Activated CD4-positive, alpha-beta T cell treated with anti-CD3 and anti-CD28 coated beads for 1 hour (primary cell): ENCODE data around the gene POU6F2.

ENCODE experiments used
- DNase-seq: peaks from one replicate; pipeline ENCODE4 v3.0.0-alpha.2; 2020

The POU6F2 gene

DNA sequence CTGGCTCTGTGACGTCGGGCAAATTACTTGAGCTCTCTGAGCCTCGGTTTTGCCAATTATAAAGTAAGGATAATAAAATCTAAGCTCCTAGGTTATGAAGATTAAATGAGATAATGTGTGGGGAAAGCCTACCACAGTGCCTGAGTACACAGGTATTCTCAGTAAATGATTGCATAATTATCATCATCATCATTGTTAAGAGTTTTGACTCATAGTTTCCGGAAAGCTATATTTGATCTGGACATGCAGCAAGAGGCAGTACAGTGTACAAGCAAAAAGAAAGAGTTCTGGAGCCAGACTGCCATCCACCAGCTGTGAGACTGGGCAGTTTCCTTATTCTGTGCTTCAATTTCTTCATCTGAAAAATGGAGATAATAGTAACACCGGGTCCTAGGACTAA lies 432.9 kb downstream of the POU6F2 start:
- no peak for DNase-seq

DNA sequence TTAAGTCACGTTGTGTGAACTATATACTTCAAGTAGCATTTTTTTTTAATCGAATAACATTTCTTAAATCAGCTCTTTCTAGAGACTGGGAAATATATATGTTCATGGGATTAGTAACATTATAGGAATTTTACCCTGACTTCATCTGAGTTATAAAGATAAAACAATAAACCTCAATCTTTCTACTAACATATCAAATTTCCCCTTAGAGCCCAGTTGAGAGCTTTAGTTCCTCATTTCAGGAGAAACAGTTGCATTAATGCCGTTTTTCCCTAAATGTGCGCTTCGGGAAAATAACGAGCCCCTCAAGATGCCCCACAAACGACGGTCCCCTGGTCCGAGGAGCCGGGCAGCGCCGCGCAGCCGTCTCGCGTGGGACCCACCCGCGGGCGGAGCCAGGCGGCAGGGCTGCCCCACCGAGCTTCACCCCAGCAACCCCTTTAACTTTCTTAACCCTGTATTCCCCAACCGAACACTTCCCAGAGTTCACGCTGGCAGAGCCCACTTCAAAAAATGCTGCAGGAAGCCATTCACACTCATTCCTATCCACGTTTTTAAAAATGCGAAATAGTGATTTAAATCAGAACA lies 436.0 kb downstream of the POU6F2 start:
- DNase-seq: no peak

DNA sequence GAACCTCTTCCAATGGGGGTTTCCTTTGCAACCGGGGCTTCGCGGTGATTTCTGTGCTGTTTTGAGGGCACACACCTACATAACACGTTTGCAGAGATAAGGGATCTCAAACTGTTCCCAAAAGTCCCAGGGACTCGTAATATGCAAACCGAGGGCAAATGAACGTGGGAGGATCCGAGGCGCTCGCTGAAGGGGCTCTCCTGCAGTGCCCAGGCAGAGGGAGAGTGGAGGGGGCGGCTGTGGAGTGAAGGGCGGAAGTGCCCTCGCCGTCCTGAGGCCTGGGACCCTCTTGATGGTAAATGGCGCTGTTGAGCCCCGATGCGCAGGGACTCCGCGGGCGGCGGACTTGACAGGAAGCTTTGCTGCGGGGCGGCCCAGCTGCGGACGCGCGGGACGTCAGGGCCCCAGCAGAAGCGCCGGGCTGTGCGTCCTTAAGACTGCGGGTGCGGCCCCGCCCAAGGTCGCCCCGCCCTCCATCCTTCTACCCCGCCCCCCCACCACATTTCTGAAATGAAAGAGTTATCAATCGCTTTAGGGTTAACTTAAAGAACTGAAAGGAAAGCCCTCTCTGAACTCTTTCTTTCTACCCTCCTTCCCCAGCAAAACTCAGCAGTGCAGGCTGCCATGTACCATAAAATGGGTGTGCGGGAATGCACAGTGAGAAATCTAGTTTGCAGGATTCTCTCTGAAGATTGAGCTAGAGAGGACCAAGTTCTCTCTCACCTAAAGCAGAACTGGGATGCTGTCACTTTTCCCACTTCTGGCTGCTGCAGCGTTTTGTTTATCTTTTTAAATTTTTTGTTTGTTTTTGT lies 436.7 kb downstream of the POU6F2 start:
- DNase-seq: peak; percentile 11

DNA sequence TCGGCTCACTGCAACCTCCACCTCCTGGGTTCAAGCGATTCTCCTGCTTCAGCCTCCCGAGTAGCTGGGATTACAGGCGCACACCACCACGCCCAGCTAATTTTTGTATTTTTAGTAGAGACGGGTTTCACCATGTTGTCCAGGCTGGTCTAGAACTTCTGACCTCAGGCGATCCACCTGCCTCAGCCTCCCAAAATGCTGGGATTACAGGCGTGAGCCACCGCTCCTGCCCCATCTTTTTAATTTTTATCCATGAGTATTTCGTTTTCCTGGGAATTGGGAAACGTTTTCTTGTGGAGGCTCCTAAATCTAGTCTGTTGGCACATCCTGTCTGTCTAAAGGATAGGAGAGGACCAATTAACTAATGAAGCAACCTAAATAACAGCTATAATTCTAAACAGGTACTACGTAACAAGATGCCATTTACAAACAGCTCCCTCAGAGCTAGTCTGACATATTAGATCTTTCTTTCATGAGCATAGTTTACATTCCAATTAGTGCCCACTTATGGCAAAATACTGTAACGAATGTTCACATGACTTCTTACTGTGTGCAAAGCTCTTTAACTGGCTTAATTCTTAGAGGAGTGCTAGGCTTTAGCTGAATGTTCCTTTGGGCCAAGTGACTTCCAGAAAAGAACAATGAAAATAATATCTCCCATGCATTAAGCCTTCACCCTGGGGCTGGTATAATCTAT lies 437.5 kb downstream of the POU6F2 start:
- no peak for DNase-seq

DNA sequence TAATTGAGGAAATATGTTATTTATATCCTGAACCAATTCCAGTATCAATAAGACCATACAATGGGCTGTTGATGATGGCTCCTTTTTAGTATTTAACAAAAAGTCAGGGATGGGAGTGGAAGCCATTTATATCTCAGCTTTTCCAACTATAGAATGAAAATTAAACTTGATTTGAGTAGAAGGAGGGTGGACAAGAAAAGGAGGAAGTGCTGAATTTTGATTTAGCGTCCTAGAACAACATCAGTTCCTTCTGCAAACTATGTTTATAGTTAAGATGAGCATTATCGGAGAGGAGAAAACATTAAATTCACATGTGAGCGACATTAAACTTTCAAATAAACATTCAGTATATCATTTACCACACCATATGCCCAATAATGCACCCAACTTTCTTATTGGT lies 439.2 kb downstream of the POU6F2 start:
- no peak for DNase-seq

DNA sequence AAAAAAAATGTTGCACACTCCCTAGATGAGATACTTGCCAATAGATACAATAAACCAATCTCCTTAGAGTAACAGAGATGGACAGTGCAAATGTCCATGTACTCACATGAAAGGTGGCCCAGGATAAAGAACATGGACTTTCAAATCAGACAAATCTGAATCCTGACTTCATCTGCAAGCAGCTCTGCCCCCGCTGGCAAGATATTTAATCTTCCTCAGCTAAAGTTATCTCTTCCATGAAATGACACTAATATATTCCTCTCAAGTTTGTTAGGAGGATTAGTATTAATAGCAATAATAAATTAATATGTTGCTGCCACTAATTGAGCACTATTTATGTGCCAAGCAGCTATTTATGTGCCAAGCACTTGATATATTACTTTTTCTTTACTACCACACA lies 439.9 kb downstream of the POU6F2 start:
- DNase-seq: no peak

DNA sequence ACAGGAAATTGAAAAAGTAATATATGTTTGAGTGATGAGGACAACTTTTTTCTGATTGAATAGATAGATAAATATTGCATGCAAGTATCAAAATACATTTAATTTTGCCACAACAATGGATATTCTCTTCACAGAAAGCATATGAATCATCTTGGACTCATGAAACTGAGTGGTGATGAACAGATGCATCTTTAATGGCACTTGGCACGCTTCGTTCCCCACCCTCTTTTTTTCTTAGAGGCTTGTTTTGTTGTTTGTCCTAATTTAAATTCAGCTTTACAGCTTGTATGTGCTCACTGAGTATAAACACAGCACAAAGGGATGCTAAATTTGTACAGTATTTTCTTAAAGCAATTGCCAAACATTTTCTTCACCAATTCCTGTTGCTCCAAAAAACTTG lies 443.5 kb downstream of the POU6F2 start:
- no peak for DNase-seq

DNA sequence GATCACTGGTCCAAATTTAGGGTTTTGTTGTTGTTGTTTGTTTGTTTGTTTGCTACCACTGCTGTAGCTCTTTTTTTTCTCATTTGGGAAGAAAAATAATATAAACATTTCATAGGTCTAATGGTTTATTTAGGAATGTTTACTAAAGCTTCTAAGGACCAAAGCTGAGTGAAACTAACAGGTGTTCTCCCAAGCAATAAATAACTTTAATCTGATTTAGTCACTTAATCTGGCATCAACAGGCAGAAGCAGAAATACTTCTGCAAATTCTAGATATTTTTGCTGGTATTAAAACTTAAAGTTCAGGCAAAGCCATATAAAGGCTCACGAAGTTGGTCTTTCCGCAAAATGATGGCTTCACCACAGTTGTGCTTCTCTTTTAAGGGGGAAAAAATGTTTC lies 444.0 kb downstream of the POU6F2 start:
- no peak for DNase-seq

DNA sequence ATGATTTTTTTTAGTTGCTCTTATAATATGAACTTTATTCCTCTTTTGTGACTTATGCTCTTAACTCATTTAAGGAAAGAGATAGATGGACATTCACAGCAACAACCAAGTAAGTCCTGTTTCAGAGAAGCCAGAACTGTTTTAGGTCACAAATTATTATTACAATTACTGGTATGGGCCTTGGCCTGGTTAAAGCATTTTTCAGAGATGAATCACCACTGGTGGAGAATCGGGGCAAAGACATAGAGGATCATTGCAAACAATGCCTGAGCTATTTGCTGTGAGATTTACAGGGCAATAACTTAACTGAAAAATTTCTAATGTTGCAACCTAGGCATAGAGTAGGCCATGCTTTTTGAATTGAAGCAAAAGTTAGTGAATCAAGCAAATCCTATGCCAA lies 450.5 kb downstream of the POU6F2 start:
- DNase-seq: no peak

DNA sequence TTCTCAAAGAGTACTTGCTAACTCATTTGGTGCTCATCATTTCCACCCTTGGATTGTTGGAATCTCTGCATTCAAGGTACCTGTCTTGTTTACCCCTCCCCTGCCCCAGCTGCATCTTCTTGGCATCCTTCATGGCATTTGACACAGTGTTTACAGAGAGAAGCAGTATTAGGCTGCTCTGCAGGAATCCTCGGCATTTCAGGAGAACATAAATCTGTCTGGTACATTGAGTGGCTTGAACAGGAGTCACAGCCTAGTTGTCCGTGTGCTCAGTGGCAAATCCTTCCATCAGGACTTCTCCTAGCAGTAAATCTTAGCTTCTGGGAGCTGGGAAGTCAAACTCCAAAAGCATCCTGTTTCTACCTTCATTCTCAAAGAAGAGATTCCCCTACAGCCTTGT lies 451.7 kb downstream of the POU6F2 start:
- no peak for DNase-seq

DNA sequence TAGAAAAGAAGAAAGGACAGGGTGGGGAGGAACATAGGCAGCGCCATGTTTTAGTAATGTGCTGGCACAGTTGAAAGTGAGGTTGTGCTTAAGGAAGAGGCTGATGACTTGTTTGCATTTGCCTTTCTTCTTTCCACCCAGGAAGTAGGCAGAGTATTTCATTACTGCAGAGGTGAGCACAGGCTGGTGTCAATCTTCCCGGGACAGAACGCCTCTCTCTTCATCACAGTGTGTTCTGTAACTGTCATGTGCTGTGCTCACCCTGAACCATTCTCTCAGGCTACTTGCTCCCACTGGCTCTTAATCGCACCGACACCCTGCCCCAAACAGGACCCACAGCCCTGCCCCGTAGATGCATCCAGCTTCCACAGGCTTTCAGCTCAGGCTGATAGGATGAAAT lies 452.7 kb downstream of the POU6F2 start:
- no peak for DNase-seq

DNA sequence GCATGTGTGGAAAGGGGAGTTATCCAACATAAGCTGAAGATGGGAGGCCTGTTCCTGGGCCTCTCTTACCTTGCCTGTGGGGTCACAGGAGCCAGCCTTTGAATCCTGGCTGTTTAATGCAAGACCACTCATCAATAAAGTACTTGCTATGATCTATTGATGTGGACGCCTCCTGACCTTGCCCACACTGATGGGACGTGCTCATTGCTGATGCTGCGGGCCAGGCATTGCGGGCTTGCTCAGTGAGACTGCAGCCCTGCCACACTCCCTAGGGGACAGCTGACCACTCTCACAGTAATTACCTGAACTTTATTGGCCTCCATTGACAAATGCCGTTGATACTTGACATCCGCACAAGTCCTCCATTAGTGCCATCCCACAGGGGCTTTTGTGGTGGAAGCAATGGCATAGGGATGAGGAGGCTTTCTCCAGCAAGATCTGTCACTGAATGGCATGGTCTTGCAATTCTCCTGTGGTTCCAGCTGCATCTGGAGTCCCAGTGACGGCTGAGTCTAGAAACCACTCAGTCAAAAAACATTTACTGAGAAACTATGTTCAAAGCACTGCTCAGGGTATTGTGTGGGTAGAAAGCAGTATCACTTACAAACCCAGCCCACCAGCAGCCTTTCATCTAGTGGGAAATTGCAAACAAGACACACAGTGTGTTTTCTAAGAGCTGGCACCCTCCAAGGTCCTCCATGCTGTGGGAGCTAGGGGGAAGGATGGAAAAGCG lies 453.4 kb downstream of the POU6F2 start:
- no peak for DNase-seq

DNA sequence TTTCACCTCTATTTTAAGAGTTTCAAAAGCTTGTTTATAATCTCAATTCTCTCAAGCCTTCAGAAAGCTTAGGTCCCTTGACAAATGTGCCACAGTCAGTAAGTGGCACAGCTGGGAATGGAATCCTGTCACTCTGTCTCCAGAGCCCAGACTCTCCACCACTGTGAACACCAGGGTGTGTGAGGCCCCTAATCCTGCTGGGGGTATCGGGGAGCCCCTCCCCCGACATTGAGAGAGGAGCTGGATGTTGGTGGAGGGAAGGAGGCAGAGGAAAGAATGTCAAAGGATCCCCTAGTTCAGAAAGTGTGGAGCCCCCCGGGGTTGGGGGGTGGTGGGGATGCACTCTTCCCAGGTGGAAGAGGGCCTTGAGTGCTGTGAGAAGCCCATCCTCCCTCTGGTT lies 454.7 kb downstream of the POU6F2 start:
- DNase-seq: no peak

DNA sequence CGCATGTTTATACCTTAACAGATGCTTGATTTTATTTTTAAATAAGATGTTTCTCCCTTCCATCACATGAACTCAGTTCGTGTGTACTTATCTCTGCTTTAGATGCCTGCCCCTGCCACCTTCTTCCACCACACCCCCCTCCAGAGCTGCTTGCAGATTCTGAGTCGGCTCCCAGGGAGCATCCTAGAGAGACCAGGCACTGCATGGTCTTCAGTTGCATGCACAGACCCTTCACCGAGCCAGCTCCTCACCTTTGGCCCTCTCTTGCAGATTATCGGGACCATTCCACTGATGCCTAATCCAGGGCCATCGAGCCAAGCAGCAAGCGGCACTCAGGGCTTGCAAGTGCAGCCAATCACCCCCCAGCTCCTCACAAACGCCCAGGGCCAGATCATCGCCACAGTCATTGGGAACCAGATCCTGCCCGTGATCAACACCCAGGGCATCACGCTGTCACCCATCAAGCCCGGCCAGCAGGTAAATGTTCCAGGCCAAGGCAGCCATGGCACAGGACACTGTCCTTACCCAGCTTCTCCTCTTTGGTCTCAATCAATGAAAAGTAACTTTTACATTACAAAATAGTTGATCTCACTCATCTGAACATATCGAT lies 455.2 kb downstream of the POU6F2 start:
- DNase-seq: no peak

DNA sequence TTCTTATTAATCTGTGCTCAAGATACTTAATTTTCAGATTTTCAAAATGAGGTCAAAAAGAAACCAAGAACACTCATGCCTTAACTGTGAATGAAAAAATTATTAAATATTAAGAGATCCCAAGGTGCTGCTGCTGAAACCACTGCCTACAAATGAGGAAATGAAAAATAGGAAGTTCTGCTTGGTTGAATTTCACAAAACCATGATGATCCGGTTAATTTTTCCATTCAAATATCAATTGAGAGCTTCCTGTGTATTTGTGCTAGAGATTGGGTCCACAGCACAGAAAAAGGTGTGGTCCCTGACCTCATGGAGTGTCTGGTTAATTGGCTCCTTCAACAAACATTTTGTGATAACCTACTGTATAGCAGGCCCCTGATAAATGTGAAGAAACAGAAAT lies 455.8 kb downstream of the POU6F2 start:
- no peak for DNase-seq

DNA sequence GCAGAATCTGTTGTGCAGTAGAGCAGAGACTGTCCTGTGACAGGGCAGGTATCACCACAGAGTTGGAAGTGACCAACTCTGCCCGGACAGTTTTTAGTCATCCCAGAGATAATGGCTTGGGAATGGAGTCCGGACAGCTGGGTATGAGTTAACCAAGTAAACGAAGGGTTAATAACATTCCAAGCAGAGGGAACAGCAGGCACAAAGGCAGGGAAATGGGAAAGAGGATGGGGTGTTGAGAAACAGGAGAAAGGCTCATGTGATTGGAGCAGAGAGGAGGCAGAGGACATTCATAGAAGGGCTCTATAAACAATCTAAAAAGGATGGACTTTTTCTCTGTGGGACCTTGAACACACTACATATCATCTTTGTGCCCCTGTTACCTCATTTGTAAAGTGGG lies 456.3 kb downstream of the POU6F2 start:
- no peak for DNase-seq

DNA sequence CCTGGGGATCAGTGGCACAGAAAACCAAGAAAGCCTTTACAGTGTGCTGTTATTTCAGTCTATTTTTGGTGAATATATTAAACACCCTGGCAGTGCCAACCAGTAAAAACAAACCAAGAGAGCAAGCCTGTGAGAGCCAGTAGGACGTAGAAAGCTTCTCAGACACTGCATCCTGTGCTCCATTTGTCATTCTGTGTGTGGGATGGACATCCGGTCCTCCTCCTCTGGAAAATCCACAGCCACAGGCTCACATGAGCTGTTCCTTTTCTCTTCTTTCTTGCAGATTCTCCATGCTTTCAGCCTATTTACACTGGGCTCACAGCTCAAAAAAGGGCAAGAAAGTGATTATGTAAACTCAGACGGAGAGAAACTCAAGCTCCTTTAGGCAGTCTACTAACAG lies 468.8 kb downstream of the POU6F2 start:
- no peak for DNase-seq

DNA sequence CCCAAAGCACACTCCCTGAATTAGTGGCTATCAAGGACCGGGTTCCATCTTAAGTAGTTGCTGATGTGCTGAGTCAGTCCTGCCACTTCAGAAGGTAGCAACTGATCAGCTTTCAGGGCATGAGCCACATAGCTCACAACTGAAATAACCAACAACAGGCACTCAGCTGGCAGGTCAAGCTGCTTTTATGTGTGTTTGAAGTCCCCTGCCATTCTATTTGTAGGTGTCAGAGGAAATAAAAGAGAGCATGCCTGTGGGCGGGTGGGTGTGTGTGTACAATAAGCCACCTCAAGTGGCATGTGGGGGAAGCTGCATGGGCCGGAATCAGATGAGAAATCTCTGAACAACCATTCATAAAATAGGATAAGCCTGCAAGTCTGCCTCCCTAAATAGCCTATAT lies 474.2 kb downstream of the POU6F2 start:
- no peak for DNase-seq

DNA sequence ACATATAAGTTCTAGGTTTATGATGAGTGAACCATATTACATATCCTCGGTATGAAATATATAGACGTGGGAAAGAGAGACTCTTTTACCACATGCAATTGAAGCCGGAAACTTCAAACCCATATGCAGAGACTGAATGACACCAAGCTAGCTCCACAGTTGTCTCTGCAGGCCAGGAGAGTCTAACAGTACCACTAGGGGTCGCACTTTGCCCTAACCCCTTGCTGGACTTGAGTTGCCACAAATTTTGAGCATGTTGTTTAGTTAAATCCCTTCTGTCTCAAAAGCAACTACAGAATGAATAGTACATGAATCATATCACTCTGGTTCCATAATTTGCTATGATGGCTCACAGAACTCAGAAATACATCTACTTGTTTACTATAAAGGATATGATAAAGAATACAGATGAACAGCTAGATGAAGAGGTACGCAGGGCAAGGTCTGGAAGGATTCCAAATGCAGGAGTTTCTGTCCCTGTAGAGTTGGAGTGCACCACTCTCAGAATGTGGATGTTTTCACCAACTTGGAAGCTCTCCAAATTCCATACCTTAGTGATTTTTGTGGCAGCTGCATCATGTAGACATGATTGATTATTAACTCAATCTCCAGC lies 476.1 kb downstream of the POU6F2 start:
- no peak for DNase-seq

DNA sequence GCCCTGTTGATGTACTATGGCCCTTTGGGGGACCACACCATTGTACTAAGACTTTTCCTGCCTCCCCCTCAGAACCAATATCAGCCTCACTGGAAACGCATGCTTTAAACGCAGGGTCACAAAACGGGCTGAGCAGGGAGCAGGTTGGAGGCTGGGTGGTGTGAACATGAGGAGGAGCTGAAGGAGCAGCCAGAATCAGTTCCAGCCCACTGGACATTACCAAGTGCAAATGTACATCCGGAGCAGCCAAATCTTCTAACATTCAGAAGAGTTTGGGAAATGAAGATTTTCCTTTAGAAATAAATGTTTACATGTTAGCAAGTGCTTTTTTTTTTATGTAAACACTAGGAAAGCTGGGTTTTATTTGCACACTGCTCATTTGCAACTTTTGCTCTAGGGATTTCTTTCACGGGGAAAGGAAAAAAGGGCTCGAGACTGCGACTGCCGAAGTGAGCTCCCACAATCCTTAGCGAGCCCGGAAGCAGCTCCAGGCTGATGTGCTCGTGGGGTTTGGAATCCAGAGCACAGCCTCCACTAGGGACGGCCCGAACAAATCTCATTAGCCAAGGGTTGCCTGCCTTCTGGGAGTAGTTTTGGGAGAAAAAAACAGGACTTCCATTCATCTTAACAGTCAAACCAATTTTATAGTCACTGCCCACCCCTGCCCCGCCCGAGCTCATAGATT lies 480.5 kb downstream of the POU6F2 start:
- DNase-seq: no peak

DNA sequence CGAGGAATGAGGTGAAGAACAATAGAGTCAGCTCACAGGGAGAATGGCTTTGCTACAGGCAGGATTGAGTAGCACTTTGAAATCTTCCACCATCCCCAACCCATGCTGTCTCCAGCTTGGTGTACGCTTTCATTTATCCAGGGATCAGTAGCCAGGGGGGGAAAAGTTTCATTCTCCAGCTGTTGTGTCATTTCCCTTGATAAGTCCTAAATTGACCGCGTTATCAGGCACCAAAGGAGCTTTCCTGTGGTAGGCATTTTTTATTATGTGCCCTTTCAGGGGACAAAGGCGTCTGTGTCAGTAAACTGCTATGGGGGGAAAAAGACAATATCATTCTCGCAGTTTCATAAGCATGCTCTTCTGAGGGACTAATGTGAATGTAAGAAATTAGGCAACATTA lies 481.9 kb downstream of the POU6F2 start:
- DNase-seq: no peak

DNA sequence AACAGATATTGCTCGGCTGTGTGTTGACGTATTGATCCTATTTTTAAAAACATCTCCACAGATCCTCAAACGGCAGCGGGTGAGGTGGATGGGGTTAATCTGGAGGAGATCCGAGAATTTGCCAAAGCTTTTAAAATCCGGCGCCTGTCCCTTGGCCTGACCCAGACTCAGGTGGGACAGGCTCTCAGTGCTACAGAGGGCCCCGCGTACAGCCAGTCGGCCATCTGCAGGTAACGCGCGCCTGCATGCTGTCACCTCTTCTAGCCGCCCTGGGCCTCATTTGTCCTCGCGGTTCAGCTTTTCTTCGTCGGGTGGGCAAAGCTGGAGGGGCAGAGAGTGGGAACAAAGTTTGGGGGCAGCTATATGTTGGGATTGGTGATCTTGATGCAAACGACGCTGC lies 482.8 kb downstream of the POU6F2 start:
- no peak for DNase-seq
